ENCODE measurements around the gene SLC7A1. TPM values are rescaled to one million over a fixed set of nuclear protein-coding genes. Genes with fewer than 3 reads are reported as not detected.
A peak's percentile ranks its signal among the peaks of the same experiment; 100 is the strongest.

Gene SLC7A1
- total RNA-seq, 1 experiment from 2014 or later: 32.6 TPM

- no peak for DNase-seq
- Histone ChIP-seq H3K27me3 (no peaks in the 10 kb centered on the region), H3K36me3 (no peaks in the 10 kb centered on the region), H3K4me1 (peaks cover 23% of the 10 kb centered on the region; the same call in 1 of the 2 replicates), H3K27ac (no peak overlapping the region), H3K9me3 (replicated peaks) (no peaks in the 10 kb centered on the region), H3K4me3 (no peak overlapping the region)
These were observed 113.9 kb downstream of the SLC7A1 start for GRCh38 chr13:29481603-29482002.

GRCh38 chr13:29480893-29481525 lies 114.5 kb downstream of the SLC7A1 start:
- no peak overlapping the region for H3K4me3 ChIP-seq
- H3K27me3 ChIP-seq: no peaks in the 10 kb centered on the region
- H3K9me3 ChIP-seq (replicated peaks): no peaks in the 10 kb centered on the region
- no peaks in the 10 kb centered on the region for H3K36me3 ChIP-seq
- DNase-seq: no peak
- H3K27ac ChIP-seq: no peak overlapping the region
- peaks cover 23% of the 10 kb centered on the region; the same call in 1 of the 2 replicates for H3K4me1 ChIP-seq

GRCh38 chr13:29479716-29480492 lies 115.6 kb downstream of the SLC7A1 start:
- Histone ChIP-seq H3K4me3 (no peak overlapping the region), H3K9me3 (replicated peaks) (no peaks in the 10 kb centered on the region), H3K4me1 (peaks cover 28% of the 10 kb centered on the region), H3K36me3 (no peaks in the 10 kb centered on the region), H3K27me3 (no peaks in the 10 kb centered on the region), H3K27ac (no peak overlapping the region)
- DNase-seq: no peak

- Histone ChIP-seq H3K4me3 (no peak overlapping the region), H3K9me3 (replicated peaks) (no peaks in the 10 kb centered on the region), H3K27ac (no peak overlapping the region), H3K4me1 (peaks cover 16% of the 10 kb centered on the region), H3K36me3 (no peaks in the 10 kb centered on the region), H3K27me3 (no peaks in the 10 kb centered on the region)
- no peak for DNase-seq
These were observed 119.4 kb downstream of the SLC7A1 start for GRCh38 chr13:29476046-29476445.

GRCh38 chr13:29474991-29475390 lies 120.5 kb downstream of the SLC7A1 start:
- H3K9me3 ChIP-seq (replicated peaks): no peaks in the 10 kb centered on the region
- peak; percentile 48 to 66 for DNase-seq
- H3K27ac ChIP-seq: no peak overlapping the region
- H3K36me3 ChIP-seq: no peaks in the 10 kb centered on the region
- no peak overlapping the region for H3K4me3 ChIP-seq
- peaks cover 16% of the 10 kb centered on the region for H3K4me1 ChIP-seq
- no peaks in the 10 kb centered on the region for H3K27me3 ChIP-seq

- no peak for DNase-seq
- Histone ChIP-seq H3K27ac (no peak overlapping the region), H3K4me1 (peaks cover 16% of the 10 kb centered on the region), H3K9me3 (replicated peaks) (no peaks in the 10 kb centered on the region), H3K27me3 (no peaks in the 10 kb centered on the region), H3K4me3 (no peak overlapping the region), H3K36me3 (no peaks in the 10 kb centered on the region)
These were observed 122.3 kb downstream of the SLC7A1 start for GRCh38 chr13:29473166-29473565.

GRCh38 chr13:29472332-29472961 lies 123.0 kb downstream of the SLC7A1 start:
- peaks cover 16% of the 10 kb centered on the region for H3K4me1 ChIP-seq
- H3K27ac ChIP-seq: no peak overlapping the region
- peak; percentile 76 to 85 for DNase-seq
- H3K9me3 ChIP-seq (replicated peaks): no peaks in the 10 kb centered on the region
- H3K27me3 ChIP-seq: no peaks in the 10 kb centered on the region
- H3K36me3 ChIP-seq: no peaks in the 10 kb centered on the region
- H3K4me3 ChIP-seq: no peak overlapping the region

- no peaks in the 10 kb centered on the region for H3K9me3 ChIP-seq (replicated peaks)
- H3K27ac ChIP-seq: no peak overlapping the region
- peaks cover 16% of the 10 kb centered on the region for H3K4me1 ChIP-seq
- no peak overlapping the region for H3K4me3 ChIP-seq
- H3K27me3 ChIP-seq: no peaks in the 10 kb centered on the region
- no peaks in the 10 kb centered on the region for H3K36me3 ChIP-seq
- no peak for DNase-seq
These were observed 123.9 kb downstream of the SLC7A1 start for GRCh38 chr13:29471551-29471950.

- H3K36me3 ChIP-seq: no peaks in the 10 kb centered on the region
- H3K9me3 ChIP-seq (replicated peaks): no peaks in the 10 kb centered on the region
- DNase-seq: peak; percentile 83 to 91
- H3K27me3 ChIP-seq: no peaks in the 10 kb centered on the region
- H3K4me3 ChIP-seq: no peak overlapping the region
- peak overlapping the region; percentile 10; the same call in 1 of the 2 replicates for H3K27ac ChIP-seq
- H3K4me1 ChIP-seq: peaks cover 25% of the 10 kb centered on the region
These were observed 129.7 kb downstream of the SLC7A1 start for GRCh38 chr13:29465741-29466293.

- Histone ChIP-seq H3K27me3 (no peaks in the 10 kb centered on the region), H3K27ac (no peak overlapping the region), H3K36me3 (no peaks in the 10 kb centered on the region), H3K4me3 (no peak overlapping the region), H3K4me1 (peaks cover 25% of the 10 kb centered on the region), H3K9me3 (replicated peaks) (no peaks in the 10 kb centered on the region)
- DNase-seq: peak in 1 of 2 experiments; percentile 55
These were observed 131.3 kb downstream of the SLC7A1 start for GRCh38 chr13:29464105-29464679.

GRCh38 chr13:29459813-29460355 lies 135.6 kb downstream of the SLC7A1 start:
- no peaks in the 10 kb centered on the region for H3K27me3 ChIP-seq
- no peaks in the 10 kb centered on the region for H3K36me3 ChIP-seq
- peaks cover 4% of the 10 kb centered on the region; the same call in 1 of the 2 replicates for H3K9me3 ChIP-seq (replicated peaks)
- H3K4me3 ChIP-seq: no peak overlapping the region
- H3K27ac ChIP-seq: no peak overlapping the region
- peaks cover 22% of the 10 kb centered on the region for H3K4me1 ChIP-seq
- DNase-seq: no peak
